Esophagus squamous epithelium (tissue), 5 donors: Measurements from ENCODE around the gene MYH10. TPM values are rescaled to one million over a fixed set of nuclear protein-coding genes. Genes with fewer than 3 reads are reported as not detected.

ENCODE experiments used
- DNase-seq: peaks from one replicate; lab custom pipeline; 2025; lab: John Stamatoyannopoulos, UW
- H3K27ac ChIP-seq, 4 donors: fragments of 200-600 bp; sonication (generic); one replicate each; pipeline ENCODE4 v1.5.1; 2016 to 2019; ENCODE audit warnings: mild to moderate bottlenecking in 1 of 4
- H3K27me3 ChIP-seq, 4 donors: fragments of 200-600 bp; sonication (generic); 1 replicate in 3 of 4; 2 replicates in 1 of 4; pipeline versions ENCODE4 v1.5.1 to v1.6.0; 2017 to 2021; ENCODE audit warnings: antibody characterized with exemption in 1 of 4
- H3K36me3 ChIP-seq, 3 donors: fragments of 200-600 bp; sonication (generic); one replicate each; pipeline ENCODE4 v1.5.1; 2016 to 2019
- H3K4me1 ChIP-seq, 3 donors: fragments of 200-600 bp; sonication (generic); one replicate each; pipeline ENCODE4 v1.5.1; 2017 to 2019
- H3K4me3 ChIP-seq, 4 donors: fragments of 200-600 bp; sonication (generic); 1 replicate in 3 of 4; 2 replicates in 1 of 4; pipeline ENCODE4 v1.5.1; 2016 to 2019; ENCODE audit warnings: mild to moderate bottlenecking in 2 of 4, moderate library complexity in 1 of 4
- H3K9me3 ChIP-seq, 3 donors: fragments of 200-600 bp; sonication (generic); one replicate each; pipeline ENCODE4 v1.5.1; 2016 to 2019
- POLR2A ChIP-seq, 4 donors: fragments of 450-650 bp; IDR thresholded peaks; one replicate each; pipeline ENCODE4 v1.6.1; 2017; ENCODE audit warnings: antibody characterized with exemption in 4 of 4, mild to moderate bottlenecking in 4 of 4, moderate library complexity in 3 of 4
- WGBS, 2 donors: methylation state at CpG; one replicate each; pipeline ENCODE4 v1.1.5; 2018; 5-methylcytosine and 5-hydroxymethylcytosine counted together
- intact Hi-C: fragments of 100-400 bp; cut with DNase I; formaldehyde crosslinking; loops from one replicate; pipeline ENCODE4 v1.15.0; 2022
- total RNA-seq, 4 donors: library from RNA; depleted of rRNA; stranded (reverse); fragments of >200 nt; gene quantifications; one replicate each; pipeline ENCODE4 v1.1.0, GENCODE V29; 2016
- TF ChIP-seq, protein P1 (sequence below), 6 experiments: fragments of 450-650 bp in 4 of 6; fragments of 200-600 bp in 2 of 6; sonication (generic) in 2 of 6; IDR thresholded peaks; one replicate each; pipeline ENCODE4 v1.5.1; 2016 to 2019; ENCODE audit warnings: antibody characterized with exemption in 6 of 6, mild to moderate bottlenecking in 4 of 6, moderate library complexity in 4 of 6
- donor health status: DM: yes; HTN: yes; CAD: no.

Gene MYH10
- total RNA-seq, 4 donors from 2014 or later: 5.8 to 25.6 (median 14.7) TPM

GRCh38 chr17:8487743-8488142 lies 142.8 kb downstream of the MYH10 start:
- Histone ChIP-seq H3K4me1 (no peaks in the 10 kb centered on the region), H3K9me3 (peaks cover 0 to 10% (median 8%) of the 10 kb centered on the region in 3 donors), H3K27me3 (no peaks in the 10 kb centered on the region), H3K36me3 (peaks cover 0 to 89% (median 6%) of the 10 kb centered on the region in 3 donors), H3K27ac (no peak overlapping the region), H3K4me3 (no peak overlapping the region)
- WGBS, 2 donors: 95 to 96% methylated on average over 5 of the region's 5 CpGs
- intact Hi-C loops: no loop called here
- DNase-seq: no peak
- TF ChIP-seq POLR2A (IDR thresholded peaks at IDR 0.05): no peak
- TF ChIP-seq, protein P1, sequence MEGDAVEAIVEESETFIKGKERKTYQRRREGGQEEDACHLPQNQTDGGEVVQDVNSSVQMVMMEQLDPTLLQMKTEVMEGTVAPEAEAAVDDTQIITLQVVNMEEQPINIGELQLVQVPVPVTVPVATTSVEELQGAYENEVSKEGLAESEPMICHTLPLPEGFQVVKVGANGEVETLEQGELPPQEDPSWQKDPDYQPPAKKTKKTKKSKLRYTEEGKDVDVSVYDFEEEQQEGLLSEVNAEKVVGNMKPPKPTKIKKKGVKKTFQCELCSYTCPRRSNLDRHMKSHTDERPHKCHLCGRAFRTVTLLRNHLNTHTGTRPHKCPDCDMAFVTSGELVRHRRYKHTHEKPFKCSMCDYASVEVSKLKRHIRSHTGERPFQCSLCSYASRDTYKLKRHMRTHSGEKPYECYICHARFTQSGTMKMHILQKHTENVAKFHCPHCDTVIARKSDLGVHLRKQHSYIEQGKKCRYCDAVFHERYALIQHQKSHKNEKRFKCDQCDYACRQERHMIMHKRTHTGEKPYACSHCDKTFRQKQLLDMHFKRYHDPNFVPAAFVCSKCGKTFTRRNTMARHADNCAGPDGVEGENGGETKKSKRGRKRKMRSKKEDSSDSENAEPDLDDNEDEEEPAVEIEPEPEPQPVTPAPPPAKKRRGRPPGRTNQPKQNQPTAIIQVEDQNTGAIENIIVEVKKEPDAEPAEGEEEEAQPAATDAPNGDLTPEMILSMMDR (IDR thresholded peaks at IDR 0.05): no peak

DNA sequence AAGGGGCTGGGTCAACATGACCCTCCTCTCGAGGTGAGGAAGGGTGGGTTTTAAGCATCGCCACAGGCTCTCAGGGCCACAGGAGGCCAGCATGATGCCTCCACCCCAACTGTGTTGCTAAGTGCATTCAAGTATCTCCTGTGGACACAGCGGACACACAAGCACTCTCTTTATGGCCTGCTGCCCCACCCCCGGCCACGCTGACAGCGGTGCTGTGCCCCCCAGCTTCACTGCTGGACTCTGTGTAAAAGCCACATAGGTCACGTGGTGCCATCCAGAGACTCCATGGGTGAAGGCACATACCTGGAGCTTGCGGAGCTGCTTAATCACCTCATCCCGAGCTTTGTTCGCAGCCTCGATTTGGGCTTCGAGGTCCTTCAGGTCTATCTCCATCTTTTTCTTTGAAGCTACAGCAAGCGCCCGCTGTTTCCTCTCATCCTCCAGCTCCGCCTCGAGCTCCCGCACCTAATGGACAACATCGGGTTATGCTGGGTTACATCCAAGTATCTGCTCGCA lies 143.3 kb downstream of the MYH10 start:
- intact Hi-C loops: no loop called here
- Histone ChIP-seq H3K27ac (no peak overlapping the region), H3K9me3 (peaks cover 0 to 10% (median 8%) of the 10 kb centered on the region in 3 donors), H3K36me3 (peaks cover 0 to 89% (median 6%) of the 10 kb centered on the region in 3 donors), H3K4me1 (no peaks in the 10 kb centered on the region), H3K27me3 (no peaks in the 10 kb centered on the region), H3K4me3 (no peak overlapping the region)
- TF ChIP-seq, protein P1 (IDR thresholded peaks at IDR 0.05): no peak
- no peak for TF ChIP-seq POLR2A (IDR thresholded peaks at IDR 0.05)
- WGBS, 2 donors: 87 to 91% methylated on average over 16 to 18 of the region's 19 CpGs
- DNase-seq: no peak

DNA sequence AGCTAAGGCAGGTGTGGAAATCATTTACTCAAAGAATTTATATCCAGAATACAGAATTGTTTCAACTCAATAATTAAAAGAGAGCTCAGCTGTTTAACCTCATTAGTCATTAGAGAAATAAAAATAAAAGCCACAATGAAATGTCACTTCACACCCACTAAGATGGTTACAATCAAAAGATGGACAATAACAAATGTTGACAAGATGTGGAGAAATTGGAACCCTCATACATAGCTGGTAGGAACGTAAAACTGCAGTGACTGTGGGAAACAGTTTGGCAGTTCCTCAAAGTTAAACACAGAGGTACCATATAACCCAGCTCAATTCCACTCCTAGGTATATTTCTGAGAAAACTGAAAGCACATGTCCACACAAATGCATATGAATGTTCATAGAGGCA lies 145.0 kb downstream of the MYH10 start:
- 94 to 100% methylated on average over 1 of the region's 1 CpG for WGBS, 2 donors
- no peak for DNase-seq
- H3K27me3 ChIP-seq: no peaks in the 10 kb centered on the region
- H3K36me3 ChIP-seq: peaks cover 0 to 89% (median 6%) of the 10 kb centered on the region in 3 donors
- H3K4me3 ChIP-seq: no peak overlapping the region
- TF ChIP-seq, protein P1 (IDR thresholded peaks at IDR 0.05): no peak
- no peak for TF ChIP-seq POLR2A (IDR thresholded peaks at IDR 0.05)
- peaks cover 0 to 2% (median 0%) of the 10 kb centered on the region in 3 donors for H3K4me1 ChIP-seq
- H3K9me3 ChIP-seq: peaks cover 0 to 10% (median 8%) of the 10 kb centered on the region in 3 donors
- H3K27ac ChIP-seq: no peak overlapping the region
- intact Hi-C loops: no loop called here

GRCh38 chr17:8484465-8484864 lies 146.1 kb downstream of the MYH10 start:
- TF ChIP-seq POLR2A (IDR thresholded peaks at IDR 0.05): no peak
- TF ChIP-seq, protein P1 (IDR thresholded peaks at IDR 0.05): no peak
- peaks cover 0 to 12% (median 5%) of the 10 kb centered on the region in 3 donors for H3K4me1 ChIP-seq
- H3K36me3 ChIP-seq: peaks cover 3 to 92% (median 6%) of the 10 kb centered on the region in 3 donors
- H3K9me3 ChIP-seq: peaks cover 0 to 10% (median 8%) of the 10 kb centered on the region in 3 donors
- H3K27ac ChIP-seq: no peak overlapping the region
- intact Hi-C loops: no loop called here
- H3K4me3 ChIP-seq: no peak overlapping the region
- WGBS, 2 donors: 91 to 100% methylated on average over 1 of the region's 1 CpG
- H3K27me3 ChIP-seq: no peaks in the 10 kb centered on the region
- DNase-seq: no peak

DNA sequence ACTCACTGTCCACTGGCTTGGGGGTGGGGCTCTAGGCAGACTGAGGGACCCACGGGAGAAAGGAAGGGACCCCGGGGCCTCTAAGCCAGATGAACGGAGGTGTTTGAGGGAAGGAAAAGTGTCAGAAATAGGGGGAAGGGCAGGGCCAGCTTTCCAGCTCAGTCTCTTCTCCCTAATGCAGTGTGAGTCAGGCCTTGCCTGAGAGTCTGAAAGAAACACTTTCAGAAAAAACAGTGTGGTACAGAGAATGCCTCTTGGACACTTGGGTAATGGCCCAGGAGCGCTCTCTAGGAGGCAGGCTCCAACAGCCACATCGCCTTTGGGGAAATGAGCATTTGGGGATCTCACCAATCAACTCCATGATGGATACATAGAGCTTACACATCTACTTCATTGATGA lies 148.0 kb downstream of the MYH10 start:
- no peak for DNase-seq
- intact Hi-C loops: no loop called here
- no peak overlapping the region for H3K4me3 ChIP-seq
- WGBS, 2 donors: 76 to 86% methylated on average over 5 of the region's 5 CpGs
- peaks cover 3 to 94% (median 7%) of the 10 kb centered on the region in 3 donors for H3K36me3 ChIP-seq
- no peaks in the 10 kb centered on the region for H3K27me3 ChIP-seq
- peaks cover 0 to 21% (median 5%) of the 10 kb centered on the region in 3 donors for H3K4me1 ChIP-seq
- no peak overlapping the region for H3K27ac ChIP-seq
- TF ChIP-seq POLR2A (IDR thresholded peaks at IDR 0.05): no peak
- TF ChIP-seq, protein P1 (IDR thresholded peaks at IDR 0.05): no peak
- H3K9me3 ChIP-seq: peaks cover 0 to 10% (median 8%) of the 10 kb centered on the region in 3 donors
